HEK293T (cell line): ENCODE measurements around the gene SERPINB10.

Experiments used
- ARNT ChIP-seq: fragments of 450-650 bp; IDR thresholded peaks from 2 replicates; pipeline ENCODE4 v1.6.1; 2017; ENCODE audit warnings: mild to moderate bottlenecking
- CTBP1 ChIP-seq: fragments of 450-650 bp; IDR thresholded peaks from 2 replicates; pipeline ENCODE4 v1.6.1; 2016; ENCODE audit warnings: borderline replicate concordance
- ELF4 ChIP-seq: fragments of 450-650 bp; IDR thresholded peaks from 2 replicates; pipeline ENCODE4 v1.6.1; 2017; ENCODE audit warnings: antibody characterized with exemption
- FOXA1 ChIP-seq: fragments of 450-650 bp; IDR thresholded peaks from 2 replicates; pipeline ENCODE4 v1.6.1; 2016; ENCODE audit warnings: mild to moderate bottlenecking
- LEF1 ChIP-seq: fragments of 450-650 bp; IDR thresholded peaks from 2 replicates; pipeline ENCODE4 v1.6.1; 2017; ENCODE audit warnings: mild to moderate bottlenecking, borderline replicate concordance
- NFRKB ChIP-seq: fragments of 450-650 bp; IDR thresholded peaks from 2 replicates; pipeline ENCODE4 v1.6.1; 2016; ENCODE audit warnings: mild to moderate bottlenecking, moderate library complexity
- SP1 ChIP-seq: fragments of 450-650 bp; IDR thresholded peaks from 2 replicates; pipeline ENCODE4 v1.6.1; 2017
- SUZ12 ChIP-seq: fragments of 450-650 bp; IDR thresholded peaks from 2 replicates; pipeline ENCODE4 v1.6.1; 2016; ENCODE audit warnings: mild to moderate bottlenecking

DNA sequence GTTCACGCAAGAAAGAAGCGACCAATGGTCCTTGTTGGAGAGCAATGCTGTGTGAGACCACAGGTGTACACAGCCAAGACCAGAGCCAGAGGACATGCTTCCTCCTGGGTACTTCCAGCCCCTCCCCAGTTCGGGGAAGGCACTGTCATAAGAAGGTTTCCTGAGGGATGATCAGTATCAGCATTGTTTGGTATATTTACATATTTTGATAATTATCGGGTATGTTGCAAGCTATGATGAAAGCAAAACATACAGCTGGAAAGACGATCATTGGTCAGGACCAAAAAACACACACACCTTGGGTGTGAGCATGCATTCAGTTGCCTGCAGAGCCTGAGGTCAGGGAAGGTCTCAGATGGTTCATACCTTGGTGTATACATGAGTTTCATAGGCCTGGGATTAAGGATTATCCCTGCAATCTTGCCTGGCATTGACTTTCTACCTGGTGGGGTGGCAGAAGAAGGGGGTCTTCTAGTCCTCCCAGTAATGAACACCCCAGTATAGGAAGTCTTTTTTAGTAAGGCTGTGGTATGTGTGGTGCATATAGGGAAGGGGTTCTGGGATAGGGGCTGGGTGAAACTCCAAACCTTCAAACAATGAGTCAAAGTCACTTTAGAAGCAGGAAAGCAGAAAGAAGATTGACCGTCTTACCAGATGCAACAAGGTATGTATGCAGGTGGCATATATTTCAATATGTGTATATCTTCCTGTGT is 17.4 kb upstream of the SERPINB10 start:
- TF ChIP-seq SUZ12 (no peak), FOXA1 (no peak), CTBP1 (no peak), ELF4 (no peak), ARNT (no peak), SP1 (no peak), LEF1 (no peak), NFRKB (no peak)
